Measurements from ENCODE around the gene SUPT3H.
A peak's percentile ranks its signal among the peaks of the same experiment; 100 is the strongest.

The SUPT3H gene

GRCh38 chr6:44784195-44784594, 593.5 kb downstream of the SUPT3H start:
- no peak for DNase-seq (ENCODE audit: insufficient read length, low spot score)
- TF ChIP-seq PAX5 (IDR thresholded peaks at IDR 0.05; ENCODE audit: insufficient read depth, low read length, severe bottlenecking) (no peak), POU2F2 (IDR thresholded peaks at IDR 0.05; ENCODE audit: low read depth, low read length) (no peak), POLR2AphosphoS5 (IDR thresholded peaks at IDR 0.05; ENCODE audit: low read depth, low read length) (no peak), TAF1 (IDR thresholded peaks at IDR 0.05; ENCODE audit: low read depth, low read length) (no peak), SPI1 (IDR thresholded peaks at IDR 0.05; ENCODE audit: low read depth, low read length) (no peak), POLR2A (IDR thresholded peaks at IDR 0.05; ENCODE audit: low read depth, low read length) (no peak)
- no peak for FAIRE-seq

DNA sequence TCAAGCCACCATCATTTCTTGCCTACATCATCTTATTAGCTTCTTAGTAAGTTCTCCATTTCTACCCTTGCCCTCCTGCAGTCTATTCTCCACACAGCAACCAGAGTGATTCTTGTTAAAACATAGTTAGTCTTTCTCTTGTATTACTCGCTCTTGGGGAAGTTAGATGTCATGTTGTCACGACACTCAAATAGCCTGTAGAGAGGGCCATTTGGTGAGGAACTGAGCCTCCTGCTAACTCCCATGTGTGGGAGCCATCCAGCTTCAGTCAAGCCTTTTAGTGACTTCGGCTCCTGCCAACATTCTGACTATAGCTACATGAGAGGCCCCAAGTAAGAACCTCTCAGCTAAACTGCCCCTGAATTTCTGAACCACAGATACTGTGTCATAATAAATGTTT, 594.8 kb downstream of the SUPT3H start:
- no peak for TF ChIP-seq TAF1 (IDR thresholded peaks at IDR 0.05; ENCODE audit: low read depth, low read length)
- no peak for TF ChIP-seq POU2F2 (IDR thresholded peaks at IDR 0.05; ENCODE audit: low read depth, low read length)
- TF ChIP-seq POLR2A (IDR thresholded peaks at IDR 0.05; ENCODE audit: low read depth, low read length), result no peak
- TF ChIP-seq POLR2AphosphoS5 (IDR thresholded peaks at IDR 0.05; ENCODE audit: low read depth, low read length), result no peak
- TF ChIP-seq SPI1 (IDR thresholded peaks at IDR 0.05; ENCODE audit: low read depth, low read length), result no peak
- no peak for TF ChIP-seq PAX5 (IDR thresholded peaks at IDR 0.05; ENCODE audit: insufficient read depth, low read length, severe bottlenecking)
- FAIRE-seq (no peak), DNase-seq (ENCODE audit: insufficient read length, low spot score) (no peak)

DNA sequence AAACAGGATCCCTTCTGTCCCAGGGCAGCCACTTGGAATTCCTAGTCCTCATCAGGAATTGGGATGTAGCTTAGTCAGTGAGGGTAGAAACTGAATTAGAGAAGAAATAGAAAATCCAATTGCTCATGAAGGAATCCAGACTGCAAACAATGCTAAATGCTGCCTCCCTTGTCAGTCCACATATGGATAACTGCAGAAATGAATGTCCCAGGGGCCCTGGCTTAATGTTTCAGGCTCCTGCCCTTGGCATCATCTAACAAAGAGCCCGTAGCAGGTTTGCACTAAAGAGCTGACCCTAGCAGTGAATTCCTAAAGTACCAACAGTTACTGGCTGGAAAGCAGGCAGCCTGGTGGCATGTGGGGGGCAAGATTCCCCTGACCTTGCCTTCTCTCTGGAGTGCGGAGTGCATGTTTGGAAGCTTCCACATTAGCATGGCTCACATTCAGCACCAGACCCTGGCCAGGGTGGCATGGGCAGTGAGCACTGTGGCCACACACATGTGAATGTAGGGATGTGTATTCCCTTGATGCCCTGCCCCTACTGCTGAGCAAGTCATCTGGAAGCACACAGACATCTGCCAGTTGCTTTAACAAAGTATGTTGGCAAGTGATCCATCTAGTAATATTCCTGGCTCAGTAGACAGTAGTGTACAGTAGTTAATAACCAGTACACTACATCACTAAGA, 595.7 kb downstream of the SUPT3H start:
- TF ChIP-seq POU2F2 (IDR thresholded peaks at IDR 0.05; ENCODE audit: low read depth, low read length), result no peak
- no peak for TF ChIP-seq PAX5 (IDR thresholded peaks at IDR 0.05; ENCODE audit: insufficient read depth, low read length, severe bottlenecking)
- no peak for TF ChIP-seq TAF1 (IDR thresholded peaks at IDR 0.05; ENCODE audit: low read depth, low read length)
- no peak for TF ChIP-seq POLR2AphosphoS5 (IDR thresholded peaks at IDR 0.05; ENCODE audit: low read depth, low read length)
- DNase-seq (ENCODE audit: insufficient read length, low spot score) (no peak), FAIRE-seq (no peak)

GRCh38 chr6:44780161-44780560, 597.6 kb downstream of the SUPT3H start:
- DNase-seq (ENCODE audit: insufficient read length, low spot score) (no peak), FAIRE-seq (no peak)
- TF ChIP-seq POLR2A (IDR thresholded peaks at IDR 0.05; ENCODE audit: low read depth, low read length) (no peak), POU2F2 (IDR thresholded peaks at IDR 0.05; ENCODE audit: low read depth, low read length) (no peak), SPI1 (IDR thresholded peaks at IDR 0.05; ENCODE audit: low read depth, low read length) (no peak), PAX5 (IDR thresholded peaks at IDR 0.05; ENCODE audit: insufficient read depth, low read length, severe bottlenecking) (no peak), POLR2AphosphoS5 (IDR thresholded peaks at IDR 0.05; ENCODE audit: low read depth, low read length) (no peak), TAF1 (IDR thresholded peaks at IDR 0.05; ENCODE audit: low read depth, low read length) (no peak)

GRCh38 chr6:44779130-44779826, 598.5 kb downstream of the SUPT3H start:
- no peak for FAIRE-seq
- no peak for DNase-seq (ENCODE audit: insufficient read length, low spot score)
- TF ChIP-seq POLR2AphosphoS5 (IDR thresholded peaks at IDR 0.05; ENCODE audit: low read depth, low read length) (no peak), SPI1 (IDR thresholded peaks at IDR 0.05; ENCODE audit: low read depth, low read length) (peak; percentile 94)
